GM12878 (cell line): ENCODE data around the gene HCRT.

Source experiments
- MXI1 ChIP-seq: fragments of 150-350 bp; IDR thresholded peaks from 2 replicates; pipeline ENCODE4 v1.6.1; 2011; ENCODE audit warnings: low read depth, mild to moderate bottlenecking, inconsistent platforms, low read length, improper control_type of control experiment
- MYC ChIP-seq: IDR thresholded peaks from 2 replicates; pipeline ENCODE4 v1.6.1; 2011; ENCODE audit warnings: mild to moderate bottlenecking, low read length, moderate library complexity, inconsistent platforms; ENCODE audit not compliant: insufficient read depth, insufficient replicate concordance, insufficient read length, severe bottlenecking
- SREBF2 ChIP-seq: IDR thresholded peaks from 2 replicates; pipeline ENCODE4 v1.6.1; 2012; ENCODE audit warnings: mild to moderate bottlenecking, low read length

GRCh38 chr17:42225646-42226045 is 40.4 kb upstream of the HCRT start:
- TF ChIP-seq MXI1 = no peak
- TF ChIP-seq MYC = no peak
- no peak for TF ChIP-seq SREBF2
